ENCODE data around the gene ETV6.
"Not testable (repeated sequence)": the region's sequence is repeated elsewhere in the genome, so short reads cannot be mapped to it uniquely, and the experiment has no call there.

The ETV6 gene

DNA sequence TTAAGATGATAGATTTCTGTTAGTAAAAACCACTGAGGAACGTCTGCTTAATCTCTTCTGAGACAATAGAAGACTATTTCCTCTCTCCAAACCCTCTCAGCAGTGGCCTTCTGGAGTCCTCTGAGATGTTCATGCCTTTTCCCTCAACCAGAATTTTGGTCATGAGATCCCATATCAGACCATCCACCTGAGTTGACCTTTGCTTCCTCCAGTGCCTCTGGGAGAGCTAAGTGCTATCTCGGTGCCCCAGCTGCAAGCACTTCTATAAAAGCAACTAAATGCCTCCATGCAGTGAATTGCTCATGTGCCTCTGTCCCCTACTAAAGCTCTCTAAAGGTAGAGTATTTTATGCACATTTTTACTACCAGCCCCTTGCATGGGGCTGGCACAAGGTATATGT is 248.4 kb downstream of the ETV6 start:
- no peak for DNase-seq

DNA sequence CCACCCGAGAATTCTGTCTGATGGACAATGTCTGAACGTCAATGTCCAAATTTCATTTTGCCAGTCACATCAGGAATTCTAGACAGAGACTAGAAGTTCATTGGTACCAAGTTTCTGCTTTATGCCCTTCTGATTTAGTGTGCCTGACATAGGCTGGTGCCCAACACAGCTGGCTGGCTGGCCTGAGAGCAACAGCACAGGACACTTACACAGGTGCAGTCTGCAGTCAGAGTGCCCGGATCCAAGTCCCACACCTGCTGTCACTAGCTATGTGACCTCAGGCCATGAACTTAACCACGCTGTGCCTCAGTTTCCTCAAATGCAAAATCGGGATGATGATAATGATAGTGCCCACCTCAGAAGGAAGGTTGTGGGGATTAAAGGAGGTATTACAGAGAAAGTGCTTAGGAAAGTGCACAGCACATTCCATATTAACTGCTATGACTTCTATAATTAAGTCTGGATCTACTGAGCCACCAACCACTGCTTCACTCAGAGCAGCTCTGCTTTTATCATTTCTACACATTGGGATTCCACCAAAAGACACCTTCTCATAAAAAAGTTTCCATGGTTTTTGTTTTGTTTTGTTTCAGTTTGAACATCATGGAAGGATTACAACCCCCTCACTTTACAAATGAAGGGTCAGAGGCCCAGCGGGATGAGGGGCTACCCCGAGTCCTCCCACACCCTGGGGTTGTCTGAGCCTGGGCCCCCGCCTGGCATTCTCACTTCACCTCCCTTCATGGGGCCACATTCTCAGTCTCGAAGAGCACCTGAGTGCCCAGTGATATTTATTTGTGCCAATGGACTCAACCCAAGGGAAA is 252.4 kb downstream of the ETV6 start:
- no peak for DNase-seq

DNA sequence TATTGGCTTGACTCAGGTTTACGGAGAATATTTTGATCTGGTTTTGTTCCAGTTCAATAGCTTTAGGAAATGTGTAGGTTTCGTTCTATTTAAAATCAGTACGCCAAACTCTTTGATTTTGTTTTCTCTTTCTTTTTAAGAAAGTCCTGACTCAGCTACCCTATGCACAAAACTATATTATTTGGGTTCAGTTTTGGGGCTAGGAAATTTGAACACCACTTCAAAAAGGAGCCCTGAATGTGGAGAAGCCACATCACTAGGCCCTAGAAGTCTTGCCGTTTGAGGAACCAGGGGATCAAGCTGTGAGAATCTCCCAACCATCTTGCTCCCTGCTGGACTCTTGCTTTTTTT is 253.0 kb downstream of the ETV6 start:
- no peak for DNase-seq

DNA sequence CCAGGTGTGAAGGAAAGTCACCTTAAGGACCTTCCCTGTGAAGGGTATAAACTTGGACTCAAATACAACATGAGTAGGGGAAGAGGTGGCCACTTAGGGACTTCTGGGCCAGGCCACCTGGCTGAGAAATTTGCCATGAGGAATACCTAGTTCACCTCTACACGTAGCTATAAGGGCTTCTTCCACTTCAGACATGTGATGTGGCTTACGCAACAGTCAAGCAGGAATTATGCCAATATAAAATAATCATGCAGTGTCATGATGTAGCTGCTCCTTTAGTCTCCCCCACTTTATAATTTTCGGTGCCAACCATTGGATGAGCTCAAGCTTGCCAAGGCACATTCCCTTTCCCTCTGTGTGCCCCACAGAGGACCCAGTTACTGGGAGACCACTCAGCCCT is 254.7 kb downstream of the ETV6 start:
- DNase-seq = no peak

DNA sequence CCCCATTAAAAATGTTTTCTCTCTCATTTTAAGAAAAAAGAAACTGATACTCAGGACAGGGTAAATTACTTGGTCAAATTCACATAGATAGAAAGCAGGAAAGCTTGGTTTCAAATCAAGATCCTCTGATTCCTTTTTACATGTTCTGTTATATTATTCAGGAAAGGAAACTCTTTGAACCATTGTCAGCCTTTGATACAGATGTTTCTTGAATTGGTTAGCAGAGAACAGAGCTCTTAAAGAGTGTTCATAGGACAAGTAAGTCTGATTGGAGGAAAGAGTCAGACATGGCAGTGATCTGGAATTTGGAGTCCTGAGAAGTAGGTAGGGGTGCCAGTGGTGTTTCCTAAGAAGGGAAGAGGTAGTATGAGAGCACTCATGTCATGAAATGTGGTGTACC is 256.1 kb downstream of the ETV6 start:
- DNase-seq = no peak

DNA sequence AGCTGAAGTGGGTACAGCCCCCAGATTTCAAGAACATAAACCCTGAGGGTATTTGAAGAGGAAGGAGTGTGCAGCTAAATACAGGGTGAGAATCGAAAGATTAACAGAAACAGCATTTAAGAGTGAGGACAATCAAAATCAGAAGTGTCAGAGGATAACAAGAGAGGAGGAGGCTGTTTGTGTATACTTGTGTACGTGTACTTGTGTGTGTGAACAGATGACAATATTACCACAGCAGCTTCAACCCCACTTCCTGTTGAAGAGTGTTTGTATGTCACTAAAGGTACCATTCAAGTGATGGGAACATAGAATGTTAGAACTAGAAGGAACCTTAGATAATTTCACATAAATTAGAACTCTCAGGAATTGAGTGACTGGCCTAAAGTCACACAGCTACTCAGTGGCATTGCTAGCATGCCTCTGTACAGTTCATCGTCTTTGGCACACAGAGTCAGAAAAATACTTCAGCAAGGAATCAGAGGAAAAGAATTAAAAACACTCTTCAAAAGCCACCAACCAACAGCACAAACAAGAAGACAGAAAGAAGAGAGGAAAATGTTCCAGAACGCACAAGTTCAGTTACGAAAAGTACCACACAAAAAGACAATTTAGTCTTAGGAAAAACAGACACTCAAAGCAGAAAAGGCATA is 256.9 kb downstream of the ETV6 start:
- no peak for DNase-seq

DNA sequence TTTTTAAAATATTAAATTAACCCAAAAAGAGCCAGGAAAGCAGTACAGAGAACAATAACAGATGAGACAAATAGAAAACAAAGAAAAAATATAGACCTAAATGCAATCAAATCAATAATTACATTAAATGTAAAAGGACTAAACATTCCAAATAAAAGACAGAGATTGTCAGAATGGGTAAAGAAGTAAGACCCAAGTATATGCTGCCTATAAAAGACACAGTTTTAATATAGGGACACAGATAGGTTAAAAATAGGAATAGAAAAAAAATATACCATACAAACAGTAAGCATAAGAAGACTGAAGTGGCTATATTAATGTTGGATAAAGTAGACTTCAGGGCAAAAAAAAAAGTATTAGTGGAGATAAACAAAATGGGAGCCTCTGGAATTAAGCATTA is 258.2 kb downstream of the ETV6 start:
- DNase-seq = no peak

DNA sequence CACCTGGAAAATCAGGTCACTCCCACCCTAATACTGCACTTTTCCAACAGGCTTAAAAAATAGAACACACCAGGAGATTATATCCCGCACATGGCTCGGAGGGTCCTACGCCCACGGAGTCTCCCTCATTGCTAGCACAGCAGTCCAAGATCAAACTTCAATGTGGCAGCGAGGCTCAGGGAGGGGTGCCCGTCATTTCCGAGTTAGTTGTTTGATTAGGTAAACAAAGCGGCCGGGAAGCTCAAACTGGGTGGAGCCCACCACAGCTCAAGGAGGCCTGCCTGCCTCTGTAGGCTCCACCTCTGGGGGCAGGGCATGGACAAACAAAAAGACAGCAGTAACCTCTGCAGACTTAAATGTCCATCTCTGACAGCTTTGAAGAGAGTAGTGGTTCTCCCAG is 259.9 kb downstream of the ETV6 start:
- not testable (repeated sequence) for DNase-seq

DNA sequence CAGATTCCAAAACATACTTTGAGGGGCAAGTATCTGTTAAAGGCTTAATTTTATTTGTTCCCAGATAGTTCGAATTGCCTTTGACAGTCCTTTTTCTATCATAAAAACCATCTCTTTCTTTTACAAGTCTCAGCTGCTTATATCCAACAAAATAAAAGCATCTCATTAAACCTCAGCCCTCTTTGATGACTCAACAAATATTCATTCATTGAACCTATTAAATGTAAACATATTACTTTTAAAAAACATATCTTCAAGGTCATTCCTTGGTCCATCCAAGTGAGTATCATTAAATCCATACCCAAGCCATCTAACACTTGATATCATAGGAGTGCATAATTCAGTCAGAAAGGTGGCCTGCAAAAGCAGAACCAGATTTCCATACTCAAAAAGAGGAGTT is 266.6 kb downstream of the ETV6 start:
- no peak for DNase-seq

DNA sequence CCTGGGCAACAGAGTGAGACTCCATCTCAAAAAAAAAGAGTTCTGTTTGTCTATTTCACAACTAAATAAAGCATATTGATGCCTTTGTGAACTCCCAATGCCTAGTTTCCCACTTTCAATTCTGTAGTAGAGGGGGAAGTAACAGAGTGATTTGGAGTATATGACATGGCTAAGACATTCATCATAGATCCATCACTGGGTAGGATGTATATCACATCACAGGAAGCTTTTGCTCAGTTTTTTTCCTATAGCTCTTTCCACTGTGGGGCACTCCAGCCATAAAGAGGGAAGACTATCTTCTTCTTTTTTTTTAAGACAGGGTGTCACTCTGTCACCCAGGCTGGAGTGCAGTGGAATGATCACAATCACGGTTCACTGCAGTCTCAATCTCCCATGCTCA is 267.3 kb downstream of the ETV6 start:
- DNase-seq = no peak

DNA sequence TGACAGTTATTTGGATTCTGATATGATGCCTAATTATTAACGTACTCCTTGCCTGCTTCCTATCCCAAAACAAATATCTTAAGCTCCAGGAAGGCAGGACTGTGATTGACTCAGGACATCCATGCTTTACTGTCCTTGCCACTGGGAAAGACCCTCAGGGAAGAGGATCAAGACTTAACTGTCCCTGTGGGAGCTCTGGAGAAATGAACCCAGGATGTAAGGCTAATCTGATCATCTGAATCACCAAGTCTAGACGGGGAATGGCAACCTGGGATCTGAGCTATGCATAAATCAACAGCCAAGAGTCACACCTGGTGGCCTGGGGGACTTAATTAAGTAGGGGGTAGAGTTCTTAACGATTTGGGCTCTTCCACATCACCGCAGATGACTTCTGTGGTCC is 268.0 kb downstream of the ETV6 start:
- no peak for DNase-seq

DNA sequence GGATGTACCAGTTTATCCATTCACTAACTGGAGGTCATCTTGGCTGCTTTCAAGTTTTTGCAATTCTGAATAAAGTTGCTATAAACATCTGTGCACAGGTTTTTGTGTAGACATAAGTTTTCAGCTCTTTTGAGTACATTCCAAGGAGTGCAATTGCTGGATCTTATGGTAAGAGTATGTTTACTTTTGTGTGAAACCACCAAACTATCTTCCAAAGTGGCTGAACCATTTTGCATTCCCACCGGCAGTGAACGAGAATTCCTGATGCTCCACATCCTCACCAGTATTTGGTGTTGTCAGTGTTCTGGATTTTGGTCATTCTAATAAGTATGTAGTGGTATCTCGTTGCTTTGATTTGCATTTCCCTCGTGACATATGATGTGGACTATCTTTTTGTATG is 270.8 kb downstream of the ETV6 start:
- DNase-seq = no peak

DNA sequence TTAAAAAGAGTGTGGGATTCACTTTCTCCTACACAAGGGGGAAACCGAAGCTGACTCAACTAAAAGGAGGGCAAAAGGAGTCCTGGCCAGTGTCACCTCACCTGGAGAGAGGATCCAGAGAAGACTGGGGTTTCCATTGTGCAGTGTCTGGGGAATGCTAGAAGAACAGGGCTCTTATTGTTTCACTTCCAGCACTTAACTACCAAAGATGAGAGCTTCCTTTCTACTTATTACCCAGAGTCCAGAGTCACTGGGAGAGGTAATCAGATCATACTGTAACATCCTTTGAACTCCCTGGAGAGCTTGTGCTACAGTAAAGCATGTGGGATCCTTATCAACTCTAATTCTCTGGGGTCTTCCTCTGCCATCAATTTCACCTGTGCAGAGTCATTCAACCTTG is 272.9 kb downstream of the ETV6 start:
- no peak for DNase-seq

DNA sequence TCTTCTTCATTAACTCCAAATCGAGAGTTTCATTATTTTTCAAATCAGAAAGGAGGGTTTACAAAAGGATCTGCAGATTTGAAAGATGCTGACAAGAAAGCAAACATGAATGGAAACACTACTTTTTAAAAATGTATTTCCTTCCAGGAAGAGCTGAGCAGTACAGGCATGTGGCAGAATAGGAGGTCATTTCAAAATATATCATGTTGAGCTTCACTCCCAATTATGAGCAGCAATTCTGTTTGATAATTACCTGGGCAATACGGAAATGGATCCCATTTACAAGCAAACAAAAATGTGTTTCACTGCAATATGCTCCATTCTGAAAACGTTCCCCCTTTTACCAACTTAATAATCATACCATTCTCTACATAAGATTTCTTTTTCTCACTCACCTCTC is 273.6 kb downstream of the ETV6 start:
- no peak for DNase-seq

DNA sequence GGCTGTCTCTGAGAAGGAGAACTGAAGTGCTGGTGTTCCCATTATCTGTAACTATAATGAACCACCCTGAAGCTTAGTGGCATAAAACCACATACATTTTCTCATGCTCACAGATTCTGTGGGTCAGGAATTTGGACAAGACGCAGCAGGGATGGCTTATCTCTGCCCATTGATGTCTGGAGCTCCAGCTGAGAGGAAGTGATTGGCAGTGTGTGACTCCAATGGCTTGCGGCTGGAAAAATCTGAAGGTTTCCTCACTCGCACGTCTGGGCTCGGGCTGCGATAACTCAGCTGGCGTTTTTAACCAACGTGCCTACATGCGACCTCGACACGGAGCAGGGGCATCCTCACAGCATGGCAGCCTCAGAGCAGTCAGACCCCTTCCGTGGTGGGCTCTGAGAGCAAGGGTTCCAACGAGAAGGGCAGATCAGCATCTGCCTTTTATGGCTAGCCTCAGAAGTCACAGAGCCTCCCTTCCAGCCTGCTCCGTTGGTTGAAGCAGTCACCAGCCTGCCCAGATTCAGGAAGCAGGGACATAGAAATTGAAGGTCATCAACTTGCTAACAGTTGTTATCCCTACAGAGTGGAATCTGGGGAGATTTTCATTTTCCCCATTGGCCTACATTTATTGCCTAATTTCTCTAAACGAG is 277.9 kb downstream of the ETV6 start:
- DNase-seq = no peak

DNA sequence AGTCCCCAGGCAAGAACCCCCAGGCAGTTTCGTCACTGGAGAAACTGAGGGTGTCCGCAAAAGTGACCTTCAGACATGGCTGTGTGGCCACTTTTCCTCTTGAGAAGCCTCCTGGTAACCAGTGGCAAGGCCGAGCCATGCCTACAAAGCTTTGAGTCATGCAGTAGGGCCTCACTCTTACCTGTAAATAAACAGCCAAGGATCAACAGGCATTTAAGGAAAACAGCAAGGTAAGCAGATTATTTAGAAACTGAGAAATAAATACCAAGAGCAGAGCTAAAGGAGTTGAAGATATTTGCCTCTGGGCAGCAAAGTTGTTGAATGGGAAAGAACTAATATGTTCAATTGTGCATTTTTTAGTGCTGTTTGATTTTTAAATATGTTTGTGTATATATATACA is 280.2 kb downstream of the ETV6 start:
- no peak for DNase-seq

DNA sequence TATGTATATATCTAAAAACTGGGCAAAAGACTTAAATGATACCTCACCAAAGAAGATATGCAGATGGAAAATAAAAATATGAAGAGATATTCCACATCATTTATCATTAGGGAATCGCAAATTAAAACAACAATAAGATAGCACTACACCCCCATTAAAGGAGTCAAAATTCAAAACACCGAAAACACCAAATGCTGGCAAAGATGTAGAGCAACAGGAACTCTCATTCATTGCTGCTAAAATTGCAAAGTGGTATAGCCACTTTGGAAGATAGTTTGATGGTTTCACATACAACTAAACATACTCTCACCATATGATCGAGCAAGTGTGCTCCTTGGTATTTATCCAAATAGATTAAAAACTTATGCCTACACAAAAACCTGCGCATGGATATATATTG is 289.7 kb downstream of the ETV6 start:
- no peak for DNase-seq

DNA sequence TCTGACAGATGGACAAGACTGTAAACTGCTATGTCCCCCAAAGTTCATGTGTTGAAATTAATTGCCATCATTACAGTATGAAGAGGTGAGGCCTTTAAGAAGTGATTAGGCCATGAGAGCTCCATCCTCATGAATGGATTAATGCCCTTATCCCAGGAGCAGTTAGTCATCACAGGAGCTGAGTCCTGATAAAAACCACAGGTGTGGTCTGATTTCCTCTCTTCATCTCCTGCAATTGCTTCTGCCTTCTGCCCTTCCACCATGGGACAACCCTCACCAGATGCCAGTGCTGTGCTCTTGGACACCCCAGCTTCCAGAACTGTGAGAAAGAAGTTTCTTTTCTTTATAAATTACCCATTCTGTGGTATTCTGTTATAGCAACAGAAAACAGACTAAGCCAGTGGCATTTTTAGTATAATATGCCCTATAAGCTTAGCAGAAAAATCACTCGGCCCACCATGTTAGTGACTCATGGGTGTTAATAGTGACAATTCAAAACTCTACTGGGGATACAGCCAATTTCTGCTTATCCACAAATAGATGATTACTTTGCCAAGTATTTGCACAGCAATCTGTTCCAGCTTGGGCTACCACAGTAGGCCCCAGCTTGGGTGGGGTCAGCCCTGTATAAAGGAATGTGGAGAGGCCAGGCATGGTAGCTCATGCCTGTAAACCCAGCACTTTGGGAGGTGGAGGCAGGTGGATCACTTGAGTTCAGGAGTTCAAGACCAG is 292.3 kb downstream of the ETV6 start:
- no peak for DNase-seq

DNA sequence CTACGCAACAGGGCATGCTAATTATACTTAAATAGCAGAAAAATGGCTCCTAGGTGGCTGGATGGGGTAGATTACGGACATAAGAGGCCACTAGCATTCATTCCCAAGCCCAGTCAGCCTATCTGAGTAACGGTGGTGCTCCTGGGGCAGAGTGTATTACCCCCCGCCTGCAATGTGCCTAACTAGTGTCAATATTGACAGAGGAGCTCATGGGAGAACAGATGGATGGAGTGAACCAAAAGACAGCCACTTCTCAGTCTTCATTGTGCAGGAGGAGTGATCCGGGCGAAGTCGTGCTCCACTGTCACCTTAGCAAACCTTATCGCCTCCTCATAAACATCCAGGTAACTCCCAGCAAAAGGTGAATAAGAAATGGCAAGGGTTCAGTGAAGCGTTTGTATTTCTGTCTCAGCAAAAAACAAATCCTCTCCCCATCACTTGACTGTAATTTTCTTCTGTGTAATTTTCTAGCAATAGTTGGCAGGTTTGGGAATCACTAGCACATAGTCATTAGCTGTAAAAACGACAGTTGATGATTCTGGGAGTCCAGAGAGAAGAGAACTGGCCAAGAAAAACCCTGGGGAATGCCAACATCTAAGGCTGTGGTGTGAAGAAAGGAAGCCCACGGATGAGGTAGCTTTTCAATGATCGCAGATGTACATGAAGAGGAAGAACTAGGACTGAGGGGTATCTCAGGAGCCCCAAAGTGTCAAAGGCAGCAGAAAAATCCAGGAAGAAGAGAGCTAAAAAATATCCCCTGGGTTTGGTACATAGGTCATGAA is 294.6 kb downstream of the ETV6 start:
- no peak for DNase-seq

Data from GF-D8 (cell line).